GM12878 (cell line): Measurements from ENCODE around the gene SORCS1. TPM values are rescaled to one million over a fixed set of nuclear protein-coding genes. Genes with fewer than 3 reads are reported as not detected.

Source experiments
- ATAC-seq: fragments of 200-7000 bp; cut with Tn5 transposase; 3 replicates; pipeline ENCODE4 v1.9.1; 2020; ENCODE audit warnings: mild to moderate bottlenecking, moderate library complexity
- BruUV-seq: library from RNA; stranded (reverse); fragments of 400-500 nt; replicated peaks from 2 replicates; lab custom pipeline; 2021; lab: Mats Ljungman, UMichigan
- CTCF ChIA-PET: fragments of 300-600 bp; sonication (Branson Sonifier 250); formaldehyde crosslinking; extraction: SDS; loops from one replicate; lab custom pipeline; 2021; ENCODE audit warnings: inconsistent platforms; lab: Yijun Ruan, JAX
- POLR2A ChIA-PET: fragments of 350-600 bp; formaldehyde crosslinking; extraction: SDS; loops from one replicate; lab custom pipeline; 2021; ENCODE audit warnings: inconsistent platforms; lab: Charles Lee
- RAD21 ChIA-PET: fragments of 300-600 bp; sonication (Branson Sonifier 250); formaldehyde crosslinking; loops from one replicate; lab custom pipeline; 2023; ENCODE audit warnings: antibody characterized with exemption; ENCODE audit not compliant: unreplicated experiment; lab: Charles Lee
- SMC1A ChIA-PET: fragments of 300-600 bp; sonication (Branson Sonifier 250); formaldehyde crosslinking; loops from one replicate; lab custom pipeline; 2023; ENCODE audit not compliant: unreplicated experiment, uncharacterized antibody; lab: Charles Lee
- DNase-seq: peaks from one replicate; pipeline ENCODE4 v3.0.0-alpha.2; 2011; ENCODE audit warnings: low read depth, low spot score
- FAIRE-seq: peaks from 3 replicates; lab custom pipeline; 2011; peaks lifted over from hg19 to GRCh38; lab: Jason Lieb, UNC
- H2AFZ ChIP-seq: 2 replicates; pipeline ENCODE4 v1.6.0; 2011; ENCODE audit warnings: low read depth, low read length, control low read depth; ENCODE audit not compliant: control insufficient read depth
- H3K27ac ChIP-seq: 2 replicates; pipeline ENCODE4 v1.5.1; 2011; ENCODE audit warnings: control low read depth; ENCODE audit not compliant: control insufficient read depth, insufficient read depth
- H3K27me3 ChIP-seq, 2 experiments: replicated peaks in 1 of 2; 2 replicates each; pipeline versions ENCODE4 v1.6.0 to v1.6.1; 2011; ENCODE audit warnings: low read length in 1 of 2; ENCODE audit not compliant: control insufficient read depth in 2 of 2, insufficient read depth in 2 of 2
- H3K36me3 ChIP-seq, 2 experiments: 2 replicates each; pipeline ENCODE4 v1.5.1; 2011; ENCODE audit warnings: low read length in 1 of 2; ENCODE audit not compliant: control insufficient read depth in 2 of 2, insufficient read depth in 2 of 2
- H3K4me1 ChIP-seq: 2 replicates; pipeline ENCODE4 v1.6.1; 2011; ENCODE audit warnings: mild to moderate bottlenecking, low read length, moderate library complexity, mixed read lengths; ENCODE audit not compliant: control insufficient read depth, insufficient read depth
- H3K4me2 ChIP-seq: 2 replicates; pipeline ENCODE4 v1.6.0; 2011; ENCODE audit warnings: control low read depth; ENCODE audit not compliant: control insufficient read depth, insufficient read depth
- H3K4me3 ChIP-seq: fragments of 200-600 bp; sonication (generic); 2 replicates; pipeline ENCODE4 v1.5.1; 2016
- H3K79me2 ChIP-seq: 2 replicates; pipeline ENCODE4 v1.6.0; 2011; ENCODE audit warnings: low read length; ENCODE audit not compliant: control insufficient read depth, insufficient read depth
- H3K9ac ChIP-seq: 2 replicates; pipeline ENCODE4 v1.8.0; 2011; ENCODE audit warnings: low read length, control low read depth, mixed read lengths; ENCODE audit not compliant: control insufficient read depth, insufficient read depth
- H3K9me3 ChIP-seq: replicated peaks from 3 replicates; pipeline ENCODE4 v1.5.1; 2011; ENCODE audit warnings: mild to moderate bottlenecking, low read length; ENCODE audit not compliant: control insufficient read depth, insufficient read depth
- H4K20me1 ChIP-seq: 2 replicates; pipeline ENCODE4 v1.6.0; 2011; ENCODE audit not compliant: control insufficient read depth, insufficient read depth
- ATF3 ChIP-seq: IDR thresholded peaks from 2 replicates; pipeline ENCODE4 v1.6.1; 2011; ENCODE audit warnings: low read depth, mild to moderate bottlenecking, low read length, moderate library complexity, borderline replicate concordance; ENCODE audit errors: extremely low read depth
- ATF7 ChIP-seq: fragments of 450-650 bp; IDR thresholded peaks from 2 replicates; pipeline ENCODE4 v1.6.1; 2016; ENCODE audit warnings: low read depth, mild to moderate bottlenecking
- CBX3 ChIP-seq: fragments of 200-600 bp; sonication (generic); IDR thresholded peaks from 2 replicates; pipeline ENCODE4 v1.6.1; 2016; ENCODE audit warnings: low read depth, borderline replicate concordance
- CHD4 ChIP-seq: fragments of 200-600 bp; sonication (generic); IDR thresholded peaks from 2 replicates; pipeline ENCODE4 v1.6.1; 2016; ENCODE audit warnings: mild to moderate bottlenecking
- DPF2 ChIP-seq: fragments of 450-650 bp; IDR thresholded peaks from 2 replicates; pipeline ENCODE4 v1.6.1; 2017; ENCODE audit warnings: mild to moderate bottlenecking
- E2F8 ChIP-seq: fragments of 450-650 bp; IDR thresholded peaks from 2 replicates; pipeline ENCODE4 v1.6.1; 2018; ENCODE audit warnings: mild to moderate bottlenecking, low read depth, moderate library complexity; ENCODE audit not compliant: partially characterized antibody
- FOXK2 ChIP-seq: fragments of 450-650 bp; IDR thresholded peaks from 2 replicates; pipeline ENCODE4 v1.6.1; 2017; ENCODE audit warnings: mild to moderate bottlenecking, moderate library complexity
- HDAC2 ChIP-seq: fragments of 200-600 bp; sonication (generic); IDR thresholded peaks from 2 replicates; pipeline ENCODE4 v1.6.1; 2017
- IKZF2 ChIP-seq, 2 experiments: fragments of 450-650 bp; IDR thresholded peaks; 2 replicates each; pipeline ENCODE4 v1.6.1; 2017; ENCODE audit warnings: mild to moderate bottlenecking in 2 of 2, moderate library complexity in 2 of 2
- IRF3 ChIP-seq: fragments of 450-650 bp; IDR thresholded peaks from 2 replicates; pipeline ENCODE4 v1.6.1; 2014; ENCODE audit warnings: mild to moderate bottlenecking
- MTA2 ChIP-seq: fragments of 450-650 bp; IDR thresholded peaks from 2 replicates; pipeline ENCODE4 v1.6.1; 2016; ENCODE audit warnings: low read depth, mild to moderate bottlenecking, moderate library complexity
- NBN ChIP-seq: fragments of 450-650 bp; IDR thresholded peaks from 2 replicates; pipeline ENCODE4 v1.6.1; 2016
- NFYA ChIP-seq: IDR thresholded peaks from 2 replicates; pipeline ENCODE4 v1.6.1; 2011; ENCODE audit warnings: low read depth, mild to moderate bottlenecking, low read length, improper control_type of control experiment, borderline replicate concordance
- RAD51 ChIP-seq: fragments of 450-650 bp; IDR thresholded peaks from 2 replicates; pipeline ENCODE4 v1.6.1; 2016; ENCODE audit warnings: moderate library complexity, mild to moderate bottlenecking, inconsistent platforms
- RCOR1 ChIP-seq: conservative IDR thresholded peaks from 2 replicates; pipeline ENCODE4 v1.6.1; 2012; ENCODE audit warnings: low read depth, low read length, improper control_type of control experiment
- RFX5 ChIP-seq: IDR thresholded peaks from 2 replicates; pipeline ENCODE4 v1.6.1; 2011; ENCODE audit warnings: low read depth, low read length, improper control_type of control experiment
- ZNF24 ChIP-seq: fragments of 450-650 bp; IDR thresholded peaks from 2 replicates; pipeline ENCODE4 v1.6.1; 2017; ENCODE audit warnings: antibody characterized with exemption, mild to moderate bottlenecking
- ZNF274 ChIP-seq: IDR thresholded peaks from one replicate; pipeline ENCODE4 v1.8.0; 2011; ENCODE audit not compliant: insufficient read length, insufficient read depth
- ZZZ3 ChIP-seq: IDR thresholded peaks from 2 replicates; pipeline ENCODE4 v1.6.1; 2011; ENCODE audit warnings: low read depth; ENCODE audit not compliant: control insufficient read depth, insufficient read length
- WGBS: methylation state at CpG from one replicate; pipeline ENCODE4 v1.1.6; 2016; ENCODE audit warnings: low lambda C conversion rate; ENCODE audit not compliant: insufficient replicate concordance, insufficient coverage; ENCODE audit errors: missing lambda C conversion rate; 5-methylcytosine and 5-hydroxymethylcytosine counted together
- in situ Hi-C: fragments of 300-500 bp; cut with MboI; formaldehyde crosslinking; loops from 9 replicates; pipeline ENCODE4 v1.14.3; 2018; ENCODE audit warnings: mixed read lengths
- intact Hi-C: fragments of 100-400 bp; cut with micrococcal nuclease; formaldehyde crosslinking; loops from one replicate; pipeline ENCODE4 v1.14.2; 2022; ENCODE audit not compliant: unreplicated experiment
- polyA plus RNA-seq, 11 experiments: library from polyadenylated mRNA; depleted of rRNA in 4 of 11; unstranded in 6 of 11; stranded (reverse) in 5 of 11; fragments of >200 nt; fragmentation: Nextera tagmentation in 4 of 11; fragmentation: Illumina TruSeq in 1 of 11; extraction: Ambion mirVana in 4 of 11; extraction: Trizol in 1 of 11; gene quantifications; 1 replicate in 1 of 11; 2 replicates in 10 of 11; pipeline versions ENCODE4 v1.2.1 to v1.2.3, GENCODE V29; 2011 to 2016; ENCODE audit warnings: inconsistent platforms in 2 of 11, missing spikeins in 2 of 11, low read depth in 1 of 11
- total RNA-seq, 4 experiments: library from RNA; depleted of rRNA in 3 of 4; stranded (reverse); fragments of >200 nt in 3 of 4; fragmentation: Illumina TruSeq in 1 of 4; extraction: Trizol in 1 of 4; gene quantifications; 2 replicates each; pipeline versions ENCODE4 v1.2.1 to v1.2.3, GENCODE V29; 2013 to 2021

The SORCS1 gene
- total and polyA plus RNA-seq, 10 of the 15 experiments (the other 5 are each of a cell fraction or from before 2014, with no cell fraction given), result 0.02 to 9.6 (median 0.06) TPM; not detected in 3

- SMC1A ChIA-PET, result no interaction called here
- H3K4me1 ChIP-seq, result no peaks in the 10 kb centered on the region
- no peak for DNase-seq
- H2AFZ ChIP-seq, result no peak overlapping the region
- no peak for TF ChIP-seq ZNF24
- TF ChIP-seq NBN, result no peak
- TF ChIP-seq FOXK2, result no peak
- no peak for TF ChIP-seq IKZF2 (IDR thresholded peaks at IDR 0.05)
- TF ChIP-seq ZNF274, result no peak
- TF ChIP-seq ATF7, result no peak
- no peak for TF ChIP-seq IRF3
- no peak for TF ChIP-seq RFX5
- TF ChIP-seq MTA2, result no peak
- no peak for TF ChIP-seq ZZZ3
- no peak for TF ChIP-seq RCOR1
- TF ChIP-seq ATF3, result no peak
- TF ChIP-seq NFYA, result no peak
- TF ChIP-seq RAD51, result no peak
- TF ChIP-seq E2F8, result no peak
- no peak for TF ChIP-seq DPF2
- TF ChIP-seq CBX3, result no peak
- no peak for TF ChIP-seq HDAC2
- TF ChIP-seq CHD4, result no peak
- intact Hi-C loops, result no loop called here
- H3K36me3 ChIP-seq, result no peaks in the 10 kb centered on the region
- no peak overlapping the region for H3K4me3 ChIP-seq
- RAD21 ChIA-PET, result no interaction called here
- no peaks in the 10 kb centered on the region for H3K79me2 ChIP-seq
- H3K27me3 ChIP-seq, result no peaks in the 10 kb centered on the region
- no peak overlapping the region for H3K27ac ChIP-seq
- WGBS, result 0% methylated on average over 1 of the region's 1 CpG
- no peak for ATAC-seq
- H3K4me2 ChIP-seq, result no peak overlapping the region
- no peak for FAIRE-seq
- CTCF ChIA-PET, result no interaction called here
- BruUV-seq, result no TSS peak
- POLR2A ChIA-PET, result no interaction called here
- in situ Hi-C loops, result no loop called here
- no peak overlapping the region for H3K9ac ChIP-seq
- H3K9me3 ChIP-seq, result no peaks in the 10 kb centered on the region; the same call in 2 of the 3 replicates
- no peaks in the 10 kb centered on the region for H4K20me1 ChIP-seq
Measured at GRCh38 chr10:107152087-107152486, 12.4 kb downstream of the SORCS1 start.
